IPS DF 19.7 (cell line): ENCODE results near the gene UBC.

ENCODE experiments used
- DNase-seq: peaks from one replicate; pipeline ENCODE4 v3.0.0-alpha.2; 2013; ENCODE audit warnings: low read depth, low spot score

The UBC gene

DNA sequence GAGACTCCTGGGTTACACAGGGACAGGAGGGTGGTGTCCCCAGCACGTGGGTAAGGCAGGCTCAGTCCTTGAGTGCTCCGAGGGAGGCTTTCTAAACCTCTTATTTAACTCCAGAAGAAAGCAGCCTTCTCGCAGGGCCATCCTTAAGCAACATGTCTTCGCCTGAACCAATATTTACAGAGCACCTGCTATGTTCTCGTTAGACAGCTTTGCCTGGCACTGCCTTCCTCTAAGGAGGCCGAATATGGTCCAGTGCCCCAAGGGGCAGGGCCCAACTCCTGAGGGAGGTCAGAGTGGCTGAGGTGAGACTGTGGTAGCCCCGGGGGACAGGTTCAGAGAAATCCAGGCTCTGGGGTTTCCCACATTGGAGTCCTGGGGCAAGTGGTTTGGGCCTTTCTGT lies 48.7 kb downstream of the UBC start:
- DNase-seq = no peak

DNA sequence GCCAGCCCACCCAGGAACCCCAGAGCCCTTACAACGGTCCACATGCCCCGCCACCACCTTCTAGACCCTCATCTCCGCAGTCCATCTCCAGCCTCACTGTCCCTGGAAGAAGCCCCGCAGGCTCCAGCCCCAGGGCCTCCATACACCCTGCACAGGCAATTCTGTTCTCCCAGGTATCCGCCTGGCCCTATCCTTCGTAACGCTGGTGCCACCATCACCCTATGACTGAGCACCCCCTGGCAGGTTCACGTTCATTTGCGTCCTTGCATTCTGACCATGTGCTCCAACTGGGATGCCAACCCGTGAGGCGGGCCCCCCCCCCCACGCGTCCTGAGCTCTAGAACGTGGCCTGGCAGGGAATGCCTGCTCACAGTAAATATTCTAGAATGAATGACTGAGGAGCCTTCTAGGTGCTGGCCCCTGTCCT lies 50.1 kb downstream of the UBC start:
- DNase-seq = no peak

DNA sequence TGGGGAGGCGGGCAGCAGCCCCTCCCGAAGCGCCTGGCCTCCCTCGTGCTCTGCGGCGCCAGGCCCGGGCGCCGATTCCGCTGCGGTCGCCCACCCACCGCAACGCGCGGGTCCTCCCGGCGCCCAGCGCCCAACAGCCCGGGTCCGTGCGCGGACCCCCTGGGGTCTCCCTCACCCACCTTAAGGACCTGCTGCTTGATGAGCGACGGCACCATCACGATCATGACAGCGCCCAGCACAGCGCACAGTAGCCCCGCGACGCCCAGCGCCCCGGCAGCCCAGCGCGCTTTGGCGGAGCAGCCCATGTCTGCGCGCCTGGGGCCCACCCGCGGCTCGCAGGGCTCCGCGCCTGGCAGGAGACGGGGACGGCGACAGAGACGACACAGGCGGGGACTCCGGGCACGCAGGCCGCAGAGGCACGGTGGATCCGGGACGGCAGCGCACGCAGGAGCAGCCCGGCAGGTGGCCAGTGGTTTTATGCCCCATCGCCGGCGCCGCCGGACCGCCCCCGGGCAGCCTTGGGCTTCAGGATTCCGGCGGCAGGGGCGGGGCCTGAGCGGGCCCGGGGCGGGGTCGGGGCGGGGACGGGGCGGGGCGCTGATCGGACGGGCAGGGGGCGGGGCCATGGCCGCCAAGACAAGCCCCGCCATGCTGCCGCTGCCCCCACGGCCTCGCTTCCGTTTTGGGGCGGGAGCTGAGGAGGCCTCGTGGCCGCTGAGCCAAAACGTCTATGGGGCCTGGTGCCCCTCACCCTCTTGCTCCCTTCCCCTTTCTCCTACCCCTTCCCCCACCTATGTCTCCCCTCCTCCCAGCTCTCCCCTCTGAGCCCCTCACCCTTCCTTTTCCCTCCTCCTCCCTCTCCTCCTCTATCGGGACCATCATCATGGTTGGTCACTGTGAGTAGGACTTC lies 50.8 kb downstream of the UBC start, which contains the start of gene SCARB1:
Gene SCARB1 (minus strand): TSS at position 449 of the 910 bp plus-strand sequence. CDS start 144 bp downstream, at position 305.
- DNase-seq = no peak

DNA sequence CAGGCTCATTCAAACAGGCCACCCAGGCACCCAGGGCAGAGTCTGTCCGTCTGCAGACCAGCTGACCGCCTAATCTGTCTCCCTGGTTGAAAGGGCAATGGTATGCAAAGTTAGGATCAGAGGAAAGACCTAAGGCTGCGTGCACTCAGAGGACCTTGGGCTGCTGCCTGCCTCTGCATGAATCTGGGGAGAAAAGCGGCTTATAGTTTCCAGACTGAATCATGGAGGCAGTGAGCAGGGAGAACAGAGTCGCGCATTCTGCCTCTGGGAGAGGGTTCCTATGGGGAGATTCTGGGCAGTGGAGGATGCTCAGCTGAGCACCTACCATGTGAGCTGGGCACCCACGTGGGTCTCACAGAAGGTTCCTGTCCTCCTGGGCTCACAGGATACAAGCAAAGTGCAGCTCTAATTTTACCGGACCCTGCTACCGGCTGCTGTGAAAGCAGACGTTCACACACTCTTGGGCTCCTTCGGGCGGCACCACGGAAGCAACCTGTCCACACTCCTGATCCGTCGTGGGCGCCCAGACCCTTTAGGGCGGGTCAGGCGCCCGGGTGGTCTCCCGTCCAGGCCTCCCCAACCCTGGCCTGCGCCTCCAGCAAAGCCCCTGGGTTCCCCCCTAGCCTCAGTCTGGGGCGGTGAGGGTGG lies 51.6 kb downstream of the UBC start:
- no peak for DNase-seq

DNA sequence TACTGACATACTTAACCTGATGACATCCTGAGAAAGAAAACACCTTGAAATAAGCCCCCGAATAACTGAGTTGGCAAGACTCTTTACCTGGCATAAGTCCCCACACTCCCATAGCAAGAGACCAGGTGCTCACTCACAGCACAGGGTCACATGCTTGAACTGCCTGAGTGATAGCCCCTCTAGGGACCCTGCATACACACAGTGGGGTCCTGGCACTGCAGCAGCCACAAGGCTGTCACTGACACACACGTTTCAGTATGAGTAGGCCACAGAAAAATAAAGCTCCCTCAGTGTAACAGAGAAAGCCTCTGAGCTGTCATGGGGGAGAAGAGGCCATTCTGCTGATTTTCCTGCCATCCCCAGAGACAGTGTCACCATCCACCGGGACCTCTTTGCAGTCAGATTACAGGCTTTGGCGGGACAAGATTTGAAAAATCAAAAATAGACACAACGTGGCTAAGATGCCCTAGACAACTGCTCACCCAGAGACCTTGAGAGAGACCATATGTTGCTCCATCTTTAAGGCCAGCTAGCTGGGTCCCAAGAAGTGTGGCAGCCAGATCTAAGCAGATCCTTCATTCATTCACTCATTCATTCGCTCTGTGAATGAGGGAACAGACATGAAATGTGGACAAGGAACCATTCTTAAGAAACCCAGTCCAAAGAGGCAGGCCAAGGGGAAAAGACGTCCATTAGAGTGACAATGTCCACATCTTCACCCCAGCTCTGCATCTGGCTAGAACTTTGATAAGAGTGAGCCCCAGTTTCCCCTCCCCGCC lies 52.4 kb downstream of the UBC start:
- DNase-seq = no peak
